HG02840 (cell line): ENCODE results near the gene CDRT15.
"Not testable (repeated sequence)": the region's sequence is repeated elsewhere in the genome, so short reads cannot be mapped to it uniquely, and the experiment has no call there.

Experiments
- ATAC-seq: cut with Tn5 transposase; IDR thresholded peaks from one replicate; pipeline ENCODE4 v1.9.1; 2021; ENCODE audit warnings: mild to moderate bottlenecking, moderate library complexity, moderate number of reproducible peaks; ENCODE audit not compliant: unreplicated experiment, low FRiP score

Gene CDRT15

DNA sequence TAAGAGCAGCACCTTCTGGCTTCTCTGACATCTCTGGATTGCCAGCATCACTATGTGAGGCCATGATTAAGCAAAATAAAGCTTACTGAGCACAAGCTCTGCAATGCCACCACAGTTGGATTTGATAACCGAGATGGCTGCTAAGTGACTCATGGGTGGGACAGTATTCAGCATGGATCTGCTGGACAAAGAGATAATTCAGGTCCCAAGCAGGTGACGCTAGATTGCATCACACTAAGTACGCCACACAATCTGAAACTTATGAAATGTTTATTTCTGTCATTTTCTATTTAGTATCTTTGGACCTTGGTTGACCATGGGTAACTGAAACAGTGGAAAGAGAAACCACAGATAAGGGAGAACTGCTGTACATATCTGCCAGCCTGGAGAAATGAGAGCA lies 27.4 kb downstream of the CDRT15 start:
- ATAC-seq, result no peak

DNA sequence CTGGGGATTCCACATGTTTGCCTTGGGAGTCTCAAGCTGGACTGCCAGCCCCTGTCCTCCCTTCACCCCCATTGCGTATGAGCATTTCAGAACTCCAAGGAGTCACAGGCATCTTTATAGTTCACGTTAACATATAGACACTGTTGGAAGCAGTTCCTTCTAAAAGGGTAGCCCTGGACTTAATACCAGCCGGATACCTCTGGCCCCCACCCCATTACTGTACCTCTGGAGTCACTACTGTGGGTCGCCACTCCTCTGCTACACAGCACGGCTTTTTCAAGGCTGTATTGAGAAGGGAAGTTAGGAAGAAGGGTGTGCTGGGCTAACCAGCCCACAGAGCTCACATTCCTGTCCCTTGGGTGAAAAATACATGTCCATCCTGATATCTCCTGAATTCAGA lies 28.9 kb downstream of the CDRT15 start:
- no peak for ATAC-seq

GRCh38 chr17:14206891-14207290 lies 29.8 kb downstream of the CDRT15 start:
- no peak for ATAC-seq

GRCh38 chr17:14205992-14206461 lies 30.6 kb downstream of the CDRT15 start:
- no peak for ATAC-seq

DNA sequence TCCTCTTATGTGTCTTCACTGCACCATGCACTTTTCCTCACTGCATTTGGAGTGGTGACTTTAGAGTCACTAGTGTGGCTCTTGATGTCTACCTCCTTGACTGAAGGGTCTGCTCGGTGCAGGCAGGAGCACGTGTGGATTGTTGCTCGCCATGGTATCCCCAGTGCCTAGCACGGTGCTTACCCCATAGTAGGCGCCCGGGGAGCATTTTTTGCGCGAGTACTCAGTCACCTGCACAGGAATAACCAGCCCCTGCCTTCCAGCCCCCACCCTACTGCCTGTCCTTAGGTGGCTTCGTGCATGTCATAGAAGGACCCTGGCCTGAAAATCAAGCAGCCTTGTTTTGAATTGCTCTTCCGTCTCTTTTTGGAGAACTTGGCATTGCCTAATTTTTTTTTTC lies 31.3 kb downstream of the CDRT15 start:
- no peak for ATAC-seq

DNA sequence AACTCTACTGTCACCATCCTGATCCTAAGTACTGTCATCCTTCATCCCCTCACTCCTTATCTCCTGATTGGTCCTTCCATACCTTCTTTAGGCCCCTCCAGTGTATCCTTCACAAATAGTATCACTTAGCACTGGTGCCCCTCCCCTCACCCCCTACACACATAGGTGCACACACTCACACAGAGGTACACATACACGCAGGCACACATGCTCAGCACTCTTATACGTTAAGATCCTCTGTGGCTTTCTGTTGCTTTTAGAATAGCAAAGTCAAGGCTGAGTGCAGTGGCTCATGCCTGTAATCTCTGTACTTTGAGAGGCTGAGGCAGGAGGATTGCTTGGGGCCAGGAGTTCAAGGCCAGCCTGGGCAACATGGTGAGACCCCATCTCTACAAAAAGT lies 32.1 kb downstream of the CDRT15 start:
- ATAC-seq, result no peak

GRCh38 chr17:14204084-14204483 lies 32.6 kb downstream of the CDRT15 start:
- ATAC-seq, result no peak

GRCh38 chr17:14203388-14203787 lies 33.3 kb downstream of the CDRT15 start:
- no peak for ATAC-seq

DNA sequence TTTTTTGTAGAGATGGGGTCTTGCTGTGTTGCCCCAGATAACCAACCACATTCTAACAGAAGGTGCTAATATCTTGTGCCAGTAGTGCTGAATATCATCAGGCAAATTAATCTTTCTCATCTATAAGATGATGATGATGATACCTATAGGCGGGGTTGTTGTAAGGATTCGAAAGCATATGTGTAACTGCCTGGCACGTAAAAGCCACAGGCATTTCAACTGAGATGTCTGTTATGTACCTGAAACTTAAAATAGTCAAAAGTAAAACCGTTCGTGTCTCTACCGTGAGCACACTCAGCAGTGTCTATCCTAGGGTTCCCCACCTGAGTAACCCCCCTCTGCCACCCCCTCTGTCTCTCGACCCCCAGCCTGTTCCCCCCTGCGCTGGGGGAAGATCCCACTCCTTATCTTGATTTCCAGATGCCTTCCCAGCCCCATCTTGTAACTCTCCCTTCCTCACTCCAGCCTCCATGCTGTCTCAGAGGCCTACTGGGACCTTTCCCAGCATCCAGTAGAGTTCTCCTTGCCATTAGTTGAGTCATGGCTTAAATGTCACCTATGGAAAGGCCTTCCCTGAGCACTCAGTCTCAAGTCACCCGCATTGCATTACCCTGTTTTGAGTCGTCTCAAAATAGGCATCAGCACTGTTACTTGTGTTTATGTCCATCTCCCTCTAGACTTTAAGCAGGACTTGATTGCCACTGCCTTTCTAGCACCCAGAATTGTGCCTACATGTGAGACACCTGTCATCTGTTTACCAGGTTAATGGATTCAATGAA lies 34.1 kb downstream of the CDRT15 start:
- no peak for ATAC-seq

DNA sequence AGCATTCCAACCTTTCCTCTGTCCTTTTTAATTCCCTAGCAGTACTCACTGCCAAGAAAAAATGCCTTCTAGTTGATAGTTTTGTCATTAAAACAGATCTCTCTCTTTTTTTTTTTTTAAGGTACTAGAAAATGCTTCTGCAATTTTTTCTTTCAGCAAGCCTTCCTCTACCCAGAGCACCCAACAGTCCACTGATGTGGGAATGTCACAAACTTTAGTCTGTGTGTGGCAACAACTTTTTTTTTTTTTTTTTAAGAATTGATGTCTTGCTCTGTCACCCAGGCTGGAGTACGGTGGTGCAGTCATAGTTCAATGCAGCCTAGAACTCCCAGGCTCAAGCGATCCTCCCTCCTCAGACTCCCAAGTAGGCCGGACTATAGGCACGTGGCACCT lies 34.7 kb downstream of the CDRT15 start:
- no peak for ATAC-seq

- no peak for ATAC-seq
Observed at GRCh38 chr17:14201021-14201987, 35.4 kb downstream of the CDRT15 start.

DNA sequence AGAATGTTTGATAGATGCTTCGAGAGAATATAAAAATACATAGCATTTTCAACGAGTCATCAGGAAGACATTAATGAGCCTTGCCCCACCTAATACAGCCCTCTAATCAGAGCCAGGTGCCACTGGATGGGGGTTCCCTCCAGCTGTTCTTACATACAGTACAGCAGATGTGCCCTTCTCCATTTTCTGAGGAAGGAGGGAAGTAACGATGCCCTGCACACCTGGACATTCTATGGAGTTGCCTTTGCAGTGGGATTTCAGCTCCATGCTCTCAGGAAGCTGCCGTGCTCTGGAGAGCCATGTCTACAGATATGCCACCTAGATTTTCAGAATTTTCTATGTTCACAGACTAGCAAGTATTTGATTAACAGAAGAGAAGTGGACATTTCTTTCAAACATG lies 36.3 kb downstream of the CDRT15 start:
- ATAC-seq, result no peak

- ATAC-seq, result no peak
Observed at GRCh38 chr17:14199601-14200000, 37.1 kb downstream of the CDRT15 start.

GRCh38 chr17:14198575-14198974 lies 38.1 kb downstream of the CDRT15 start:
- ATAC-seq, result no peak

DNA sequence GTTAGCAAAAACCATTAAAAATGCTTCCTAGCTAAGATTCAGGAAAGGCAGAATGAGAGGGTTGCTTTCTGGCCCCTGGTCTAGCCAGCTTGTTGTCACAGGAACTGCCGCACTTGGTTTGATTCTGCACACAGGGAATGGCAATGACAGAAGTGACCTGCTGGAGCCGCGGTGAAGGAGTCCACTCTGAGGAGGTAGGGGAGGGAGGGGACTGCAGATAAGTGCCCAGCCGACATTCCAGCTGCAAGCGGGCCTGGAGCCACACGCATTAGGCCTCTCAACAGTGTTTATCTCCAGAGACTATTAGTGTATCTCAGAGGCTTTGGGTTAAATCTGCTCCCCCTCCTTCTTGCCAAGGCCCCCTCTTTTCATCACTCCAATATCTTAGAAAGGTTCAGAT lies 38.6 kb downstream of the CDRT15 start:
- ATAC-seq, result no peak

DNA sequence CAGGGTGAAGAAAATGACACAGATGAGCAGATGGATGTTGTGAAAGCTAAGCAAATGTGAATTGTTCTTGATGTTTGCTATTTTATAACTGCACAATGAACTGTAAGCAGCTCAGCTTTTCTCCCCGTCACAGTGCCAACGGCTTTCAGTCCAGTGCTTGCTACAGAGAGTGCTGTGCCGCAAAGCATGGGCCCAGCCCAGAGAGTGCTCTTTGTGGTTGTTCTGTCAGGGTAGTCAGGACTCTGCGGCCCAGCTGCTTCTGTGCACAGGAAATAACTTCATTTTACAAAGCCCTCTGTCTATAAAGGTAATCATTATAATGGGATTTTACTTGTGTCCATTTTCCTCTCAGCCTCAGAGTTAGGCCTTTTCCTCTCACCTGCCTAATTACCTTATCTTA lies 39.1 kb downstream of the CDRT15 start:
- no peak for ATAC-seq

DNA sequence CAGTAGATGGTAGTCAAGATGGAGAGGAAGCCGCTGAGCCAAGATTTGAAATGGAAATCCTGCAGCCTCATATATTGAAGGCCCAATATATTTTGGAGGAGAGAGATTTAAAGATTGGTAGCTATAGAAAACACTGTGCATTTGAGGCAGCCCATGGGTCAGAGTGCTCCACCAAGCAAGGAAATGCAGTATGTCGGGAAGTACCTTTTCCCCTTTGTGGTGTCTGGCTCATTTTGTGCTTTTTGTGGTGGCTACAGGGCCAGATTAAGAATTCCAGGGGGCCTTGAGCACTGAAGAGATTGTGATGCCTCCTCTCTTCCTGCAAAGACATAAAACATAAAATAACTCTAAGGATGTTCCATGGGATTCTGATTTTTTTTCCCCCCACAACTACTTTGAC lies 39.6 kb downstream of the CDRT15 start:
- no peak for ATAC-seq

GRCh38 chr17:14196377-14196997 lies 40.2 kb downstream of the CDRT15 start:
- ATAC-seq, result no peak

GRCh38 chr17:14192636-14193344 lies 43.9 kb downstream of the CDRT15 start:
- ATAC-seq, result not testable (repeated sequence)

GRCh38 chr17:14192039-14192438 lies 44.6 kb downstream of the CDRT15 start:
- ATAC-seq, result not testable (repeated sequence)
